ENCODE data around the gene C1orf74. TPM values are rescaled to one million over a fixed set of nuclear protein-coding genes. Genes with fewer than 3 reads are reported as not detected.

The C1orf74 gene
- total and polyA plus RNA-seq, 2 donors (not counting 3 experiments of a cell fraction or from before 2014, with no cell fraction given) = 2.4 to 3.0 TPM

DNA sequence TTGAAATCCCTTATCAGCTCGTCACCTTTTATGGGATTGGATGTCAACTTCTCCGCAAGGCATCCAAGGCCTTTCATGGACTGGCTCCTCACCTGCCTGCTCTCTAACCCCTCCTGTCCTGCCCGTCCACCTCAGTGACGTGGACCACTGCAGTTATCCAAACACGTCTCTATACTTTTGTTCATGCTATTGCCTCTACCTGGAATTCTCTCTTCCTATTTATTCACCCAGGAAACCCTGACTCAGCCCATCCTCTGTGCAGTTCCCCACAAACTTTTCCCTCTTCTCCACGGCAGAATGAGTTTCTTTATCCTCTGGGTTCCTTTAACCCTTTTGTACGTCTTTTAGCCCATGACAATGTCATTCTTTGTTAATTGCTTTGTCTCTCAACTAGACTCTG, 38.3 kb upstream of the C1orf74 start:
- dilution Hi-C loops (cut with MboI; ENCODE audit: extremely low pct_ligation_motif_present, low sequenced_read_pairs) = no loop called here
- POLR2A ChIA-PET = interaction anchor here (1.0 to 2.4 kb wide), 5 partner anchors 14 to 551 kb away, joined by 3 to 27 read pairs (median 9); partner anchors contain the start of genes C1orf74 and IRF6
- no peak for FAIRE-seq

More for the DNA sequence above, 38.3 kb upstream of the C1orf74 start:
- H3K4me1 ChIP-seq (ENCODE audit: control insufficient read depth, extremely low read depth, insufficient read depth, low read length) = peaks cover 31% of the 10 kb centered on the region
- TF ChIP-seq POLR2AphosphoS5 (IDR thresholded peaks at IDR 0.05; ENCODE audit: insufficient read depth, low read depth, low read length) = no peak
- TF ChIP-seq EZH2 (IDR thresholded peaks at IDR 0.05; ENCODE audit: borderline replicate concordance, low read depth, low read length, severe bottlenecking) = no peak
- TF ChIP-seq CTCF (IDR thresholded peaks at IDR 0.05; ENCODE audit: extremely low read depth in 1 of 2, insufficient read depth in 1 of 2, low read depth in 1 of 2, low read length in 2 of 2) = no peak
- no peak for TF ChIP-seq MYC (IDR thresholded peaks at IDR 0.05; ENCODE audit: low read depth, low read length)
- no peak for TF ChIP-seq GATA2 (IDR thresholded peaks at IDR 0.05; ENCODE audit: insufficient read depth, insufficient read length, low read depth, low read length)
- no peak for TF ChIP-seq POLR2A (IDR thresholded peaks at IDR 0.05; ENCODE audit: low read depth, low read length)
- TF ChIP-seq JUN (IDR thresholded peaks at IDR 0.05; ENCODE audit: borderline replicate concordance, insufficient read depth, insufficient read length, low read depth) = no peak
- no peak for TF ChIP-seq MAX (IDR thresholded peaks at IDR 0.05; ENCODE audit: insufficient read depth, insufficient read length)
- no peak for TF ChIP-seq FOS (IDR thresholded peaks at IDR 0.05; ENCODE audit: borderline replicate concordance, insufficient read depth, low read length)
- H2AFZ ChIP-seq (ENCODE audit: low read depth, low read length) = peak overlapping the region; percentile 34
- H4K20me1 ChIP-seq (replicated peaks; ENCODE audit: control insufficient read depth, extremely low read depth, insufficient read depth, low read length) = no peaks in the 10 kb centered on the region
- no peaks in the 10 kb centered on the region for H3K9me3 ChIP-seq (replicated peaks; ENCODE audit: control insufficient read depth, insufficient read depth, low read length)
- BruUV-seq (replicated peaks) = no TSS peak
- H3K4me3 ChIP-seq (replicated peaks in 1 of 3; ENCODE audit: insufficient read depth in 1 of 3, low read depth in 1 of 3, low read length in 3 of 3) = peak overlapping the region in 1 of 3 experiments; percentile 14
- no peaks in the 10 kb centered on the region for H3K9me1 ChIP-seq (replicated peaks; ENCODE audit: control insufficient read depth, extremely low read depth, insufficient read depth, low read length)
- no peaks in the 10 kb centered on the region for H3K79me2 ChIP-seq (ENCODE audit: control insufficient read depth, insufficient read depth, low read length)
- H3K4me2 ChIP-seq (ENCODE audit: insufficient read depth, low read length) = peak overlapping the region; percentile 78
- H3K9ac ChIP-seq (replicated peaks; ENCODE audit: extremely low read depth, insufficient read depth, low read length) = peak overlapping the region; percentile 92
- no peaks in the 10 kb centered on the region for H3K27me3 ChIP-seq (ENCODE audit: control insufficient read depth in 2 of 2, insufficient read depth in 2 of 2, low read length in 2 of 2)
- peak overlapping the region; percentile 97 for H3K27ac ChIP-seq (ENCODE audit: insufficient read depth, low read depth, low read length)
- no peak for DNase-seq (ENCODE audit: low read depth, low spot score)
- no peaks in the 10 kb centered on the region for H3K36me3 ChIP-seq (ENCODE audit: control insufficient read depth in 2 of 2, extremely low read depth in 1 of 2, insufficient read depth in 2 of 2, low read length in 2 of 2)
- CTCF ChIA-PET = interaction anchor here (0.7 to 6.1 kb wide), 28 partner anchors 11 to 1615 kb away, joined by 3 to 109 read pairs (median 5); partner anchors contain the start of genes C1orf74 and IRF6
- intact Hi-C loops (cut with micrococcal nuclease) = loop anchor here (1.0 kb wide), 10 partner anchors 14 to 1618 kb away; partner anchors contain the start of gene C1orf74
